ENCODE data around the gene ATXN10.

ATXN10 gene

DNA sequence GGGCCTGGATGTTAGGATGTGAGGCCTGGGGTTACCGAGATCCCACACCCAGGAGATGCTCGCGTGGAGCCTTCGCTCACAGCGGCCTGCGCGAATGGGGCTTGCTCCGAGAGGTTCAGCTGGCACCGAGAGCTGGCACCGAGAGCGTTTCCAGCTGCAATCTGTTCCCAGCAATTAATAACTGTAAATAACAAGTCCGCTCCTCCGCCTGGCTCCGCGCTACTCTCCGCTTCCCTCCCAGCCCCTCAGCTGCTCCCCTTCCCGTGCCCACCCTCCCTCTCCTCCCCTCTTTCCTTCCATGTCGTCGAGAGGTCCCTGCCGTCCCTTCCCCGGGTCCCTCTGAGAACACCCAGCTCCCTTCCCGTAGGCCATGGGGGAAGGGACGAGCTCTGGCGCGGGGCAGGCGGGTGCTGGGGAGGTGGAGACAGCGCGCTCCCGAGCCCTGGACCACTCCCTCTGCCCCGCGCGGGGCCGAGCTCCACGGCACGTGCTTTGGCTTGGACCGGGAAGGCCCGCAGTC lies 194.6 kb downstream of the ATXN10 start:
- H3K27ac ChIP-seq (ENCODE audit: low read length): no peak overlapping the region
- H3K4me3 ChIP-seq (ENCODE audit: low read depth in 1 of 2, low read length in 2 of 2): peak overlapping the region in 1 of 2 donors; percentile 58
- peaks cover 10% of the 10 kb centered on the region for H3K27me3 ChIP-seq (ENCODE audit: low read depth, low read length)
- H3K4me1 ChIP-seq (ENCODE audit: control insufficient read depth in 1 of 2, insufficient read depth in 2 of 2, low read length in 2 of 2): peaks cover 0 to 29% of the 10 kb centered on the region in 2 donors
- peaks cover 0 to 3% of the 10 kb centered on the region in 2 donors for H3K36me3 ChIP-seq (ENCODE audit: control insufficient read depth in 1 of 2, insufficient read depth in 2 of 2, low read length in 2 of 2)
- no peaks in the 10 kb centered on the region for H3K9me3 ChIP-seq (ENCODE audit: control insufficient read depth in 1 of 2, low read length in 2 of 2)

DNA sequence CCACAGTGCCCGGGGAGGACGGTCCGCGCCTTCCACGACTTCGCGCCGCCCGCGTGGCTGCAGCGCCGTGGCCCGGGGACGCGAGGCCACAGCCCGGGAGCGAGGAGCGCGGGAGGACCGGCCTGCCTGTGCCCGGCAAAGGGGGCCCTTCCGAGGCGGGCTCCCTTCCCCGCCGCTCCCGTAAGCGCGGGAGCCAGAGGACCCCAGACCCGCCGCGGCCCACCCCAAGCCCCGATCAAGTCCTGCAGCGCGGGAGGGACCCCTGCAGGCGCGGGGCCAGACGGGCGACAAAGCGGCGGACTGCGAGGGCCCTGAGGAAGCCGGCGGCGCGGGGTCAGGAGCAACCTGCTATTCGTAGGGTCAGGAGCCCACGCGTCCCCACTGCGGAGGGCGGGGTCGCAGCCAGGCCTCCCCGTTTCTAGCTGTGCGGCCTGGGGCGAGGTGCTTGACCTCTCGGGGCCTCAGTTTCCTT lies 195.0 kb downstream of the ATXN10 start:
- Histone ChIP-seq H3K27ac (ENCODE audit: low read length) (no peak overlapping the region), H3K9me3 (ENCODE audit: control insufficient read depth in 1 of 2, low read length in 2 of 2) (no peaks in the 10 kb centered on the region)

DNA sequence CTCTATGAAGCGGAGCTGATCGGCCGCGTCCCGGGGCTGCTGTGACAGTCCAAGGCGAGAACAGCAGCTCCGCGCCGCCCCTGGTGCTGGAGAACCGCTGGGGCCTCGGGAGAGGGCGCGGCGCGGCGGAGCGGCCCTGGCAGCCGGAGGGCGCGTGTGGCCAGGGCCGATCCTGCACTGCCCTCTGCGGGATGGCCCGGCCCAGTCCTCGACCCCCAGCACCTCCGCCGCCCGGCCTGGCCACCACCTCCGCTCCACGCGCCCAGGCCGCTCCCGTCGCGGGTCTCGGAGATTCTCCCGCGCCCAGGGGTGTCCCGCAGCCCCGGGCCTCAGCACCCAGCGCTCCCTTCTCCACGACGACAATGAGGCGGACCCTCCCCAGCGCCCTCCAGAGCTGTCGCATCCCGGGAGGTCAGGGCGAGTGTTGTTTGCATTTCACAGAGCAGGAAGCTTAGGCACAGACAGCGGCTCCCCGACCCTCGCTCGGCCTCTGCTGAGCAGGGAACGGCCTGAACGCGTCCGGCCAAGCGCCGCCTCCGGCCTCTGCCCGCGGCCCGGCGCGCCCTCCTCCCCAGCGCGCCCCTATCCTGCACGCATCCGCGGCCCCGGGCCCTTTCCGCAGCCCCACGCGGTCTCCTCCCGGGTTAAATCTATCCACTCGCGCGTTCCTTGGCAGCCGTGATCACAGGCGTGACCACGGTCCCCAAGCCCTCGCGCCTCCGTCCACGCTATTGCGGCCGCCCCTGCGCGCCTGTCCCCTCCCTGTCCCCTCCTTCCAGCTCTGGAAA lies 195.7 kb downstream of the ATXN10 start:
- Histone ChIP-seq H3K9me3 (ENCODE audit: control insufficient read depth in 1 of 2, low read length in 2 of 2) (peaks cover 0 to 1% of the 10 kb centered on the region in 2 donors), H3K4me1 (ENCODE audit: control insufficient read depth in 1 of 2, insufficient read depth in 2 of 2, low read length in 2 of 2) (peaks cover 0 to 29% of the 10 kb centered on the region in 2 donors), H3K36me3 (ENCODE audit: control insufficient read depth in 1 of 2, insufficient read depth in 2 of 2, low read length in 2 of 2) (peaks cover 0 to 3% of the 10 kb centered on the region in 2 donors), H3K27me3 (ENCODE audit: low read depth, low read length) (peaks cover 10% of the 10 kb centered on the region), H3K4me3 (ENCODE audit: low read depth in 1 of 2, low read length in 2 of 2) (peak overlapping the region in 1 of 2 donors; percentile 58), H3K27ac (ENCODE audit: low read length) (no peak overlapping the region)

More for the DNA sequence above, 195.0 kb downstream of the ATXN10 start:
- H3K27me3 ChIP-seq (ENCODE audit: low read depth, low read length): peaks cover 10% of the 10 kb centered on the region
- peak overlapping the region in 1 of 2 donors; percentile 58 for H3K4me3 ChIP-seq (ENCODE audit: low read depth in 1 of 2, low read length in 2 of 2)
- H3K4me1 ChIP-seq (ENCODE audit: control insufficient read depth in 1 of 2, insufficient read depth in 2 of 2, low read length in 2 of 2): peaks cover 0 to 29% of the 10 kb centered on the region in 2 donors
- peaks cover 0 to 3% of the 10 kb centered on the region in 2 donors for H3K36me3 ChIP-seq (ENCODE audit: control insufficient read depth in 1 of 2, insufficient read depth in 2 of 2, low read length in 2 of 2)

DNA sequence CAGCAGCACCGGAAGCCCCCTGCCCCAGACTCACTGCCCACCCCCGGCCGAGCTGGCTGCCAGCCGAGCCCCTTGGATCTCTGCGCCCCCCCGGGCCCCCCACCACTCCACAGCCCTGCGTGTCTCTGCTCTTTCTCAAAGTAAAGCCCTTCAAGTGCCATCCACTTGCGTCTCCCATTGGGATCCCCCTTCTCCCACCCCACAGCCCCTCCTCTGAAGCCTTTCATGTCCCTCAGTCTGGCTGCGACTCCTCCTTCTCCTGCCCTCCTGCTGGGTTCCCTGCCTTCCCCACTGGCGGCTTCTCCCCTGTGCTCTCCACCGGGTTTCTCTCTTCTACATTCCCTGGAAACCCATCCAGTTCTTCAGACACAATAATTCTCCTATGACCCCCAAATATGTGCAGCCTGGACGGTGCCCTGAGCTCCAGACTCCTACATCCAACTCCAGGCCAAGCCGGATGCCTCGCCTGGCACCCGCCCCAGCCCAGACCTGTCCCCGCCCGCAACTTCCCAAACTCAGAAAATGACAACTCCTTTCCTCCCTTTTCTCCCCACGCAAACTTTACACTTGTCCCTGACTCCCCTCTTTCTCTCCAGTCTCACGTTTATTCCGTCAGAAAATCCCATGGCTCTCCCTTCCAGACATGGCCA lies 196.4 kb downstream of the ATXN10 start:
- peaks cover 5 to 6% of the 10 kb centered on the region in 2 donors for H3K9me3 ChIP-seq (ENCODE audit: control insufficient read depth in 1 of 2, low read length in 2 of 2)
- H3K27ac ChIP-seq (ENCODE audit: low read length): no peak overlapping the region

GRCh38 chr22:45868571-45869339 lies 197.1 kb downstream of the ATXN10 start:
- Histone ChIP-seq H3K4me3 (ENCODE audit: low read depth in 1 of 2, low read length in 2 of 2) (no peak overlapping the region), H3K9me3 (ENCODE audit: control insufficient read depth in 1 of 2, low read length in 2 of 2) (peaks cover 5 to 7% of the 10 kb centered on the region in 2 donors), H3K27ac (ENCODE audit: low read length) (no peak overlapping the region), H3K27me3 (ENCODE audit: low read depth, low read length) (peaks cover 10% of the 10 kb centered on the region), H3K4me1 (ENCODE audit: control insufficient read depth in 1 of 2, insufficient read depth in 2 of 2, low read length in 2 of 2) (peaks cover 0 to 29% of the 10 kb centered on the region in 2 donors), H3K36me3 (ENCODE audit: control insufficient read depth in 1 of 2, insufficient read depth in 2 of 2, low read length in 2 of 2) (peaks cover 0 to 3% of the 10 kb centered on the region in 2 donors)

More for the DNA sequence above, 196.4 kb downstream of the ATXN10 start:
- H3K36me3 ChIP-seq (ENCODE audit: control insufficient read depth in 1 of 2, insufficient read depth in 2 of 2, low read length in 2 of 2): peaks cover 0 to 3% of the 10 kb centered on the region in 2 donors
- H3K4me3 ChIP-seq (ENCODE audit: low read depth in 1 of 2, low read length in 2 of 2): peak overlapping the region in 1 of 2 donors; percentile 58
- peaks cover 10% of the 10 kb centered on the region for H3K27me3 ChIP-seq (ENCODE audit: low read depth, low read length)
- peaks cover 0 to 29% of the 10 kb centered on the region in 2 donors for H3K4me1 ChIP-seq (ENCODE audit: control insufficient read depth in 1 of 2, insufficient read depth in 2 of 2, low read length in 2 of 2)

- H3K4me3 ChIP-seq (ENCODE audit: low read depth in 1 of 2, low read length in 2 of 2): no peak overlapping the region
- peaks cover 0 to 3% of the 10 kb centered on the region in 2 donors for H3K36me3 ChIP-seq (ENCODE audit: control insufficient read depth in 1 of 2, insufficient read depth in 2 of 2, low read length in 2 of 2)
- peaks cover 0 to 23% of the 10 kb centered on the region in 2 donors for H3K4me1 ChIP-seq (ENCODE audit: control insufficient read depth in 1 of 2, insufficient read depth in 2 of 2, low read length in 2 of 2)
- peaks cover 5 to 7% of the 10 kb centered on the region in 2 donors for H3K9me3 ChIP-seq (ENCODE audit: control insufficient read depth in 1 of 2, low read length in 2 of 2)
- H3K27ac ChIP-seq (ENCODE audit: low read length): no peak overlapping the region
- H3K27me3 ChIP-seq (ENCODE audit: low read depth, low read length): peaks cover 10% of the 10 kb centered on the region
Measured at GRCh38 chr22:45869340-45869847, 197.8 kb downstream of the ATXN10 start.

DNA sequence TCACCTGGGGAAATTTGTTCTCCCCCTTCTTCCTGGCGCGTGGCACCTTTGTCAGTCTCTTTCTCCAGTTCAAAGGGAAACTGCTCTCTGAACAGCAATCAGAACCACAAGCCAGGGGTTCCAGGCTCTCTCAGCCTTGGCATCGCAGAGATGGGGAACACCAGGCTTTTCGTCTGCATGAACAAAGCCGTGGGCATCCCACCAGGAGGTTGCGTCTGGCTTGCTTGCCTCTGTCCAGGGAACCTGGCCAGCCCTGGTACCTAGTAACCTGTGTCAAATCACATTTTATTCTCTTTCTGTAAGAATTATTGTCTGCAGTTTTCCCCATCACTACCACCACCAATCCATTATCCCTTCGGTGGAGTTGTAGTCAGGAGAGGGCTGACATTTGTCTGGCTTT lies 198.4 kb downstream of the ATXN10 start:
- no peak overlapping the region for H3K27ac ChIP-seq (ENCODE audit: low read length)
- peaks cover 10% of the 10 kb centered on the region for H3K27me3 ChIP-seq (ENCODE audit: low read depth, low read length)
- H3K4me3 ChIP-seq (ENCODE audit: low read depth in 1 of 2, low read length in 2 of 2): no peak overlapping the region
- H3K36me3 ChIP-seq (ENCODE audit: control insufficient read depth in 1 of 2, insufficient read depth in 2 of 2, low read length in 2 of 2): peaks cover 0 to 3% of the 10 kb centered on the region in 2 donors
- H3K9me3 ChIP-seq (ENCODE audit: control insufficient read depth in 1 of 2, low read length in 2 of 2): peaks cover 5 to 7% of the 10 kb centered on the region in 2 donors
- H3K4me1 ChIP-seq (ENCODE audit: control insufficient read depth in 1 of 2, insufficient read depth in 2 of 2, low read length in 2 of 2): peaks cover 0 to 21% of the 10 kb centered on the region in 2 donors

- Histone ChIP-seq H3K36me3 (ENCODE audit: control insufficient read depth in 1 of 2, insufficient read depth in 2 of 2, low read length in 2 of 2) (peaks cover 0 to 3% of the 10 kb centered on the region in 2 donors), H3K4me3 (ENCODE audit: low read depth in 1 of 2, low read length in 2 of 2) (no peak overlapping the region), H3K4me1 (ENCODE audit: control insufficient read depth in 1 of 2, insufficient read depth in 2 of 2, low read length in 2 of 2) (peaks cover 0 to 14% of the 10 kb centered on the region in 2 donors), H3K27me3 (ENCODE audit: low read depth, low read length) (peaks cover 10% of the 10 kb centered on the region), H3K27ac (ENCODE audit: low read length) (no peak overlapping the region), H3K9me3 (ENCODE audit: control insufficient read depth in 1 of 2, low read length in 2 of 2) (peaks cover 5 to 7% of the 10 kb centered on the region in 2 donors)
Measured at GRCh38 chr22:45871721-45872120, 200.1 kb downstream of the ATXN10 start.

GRCh38 chr22:45872659-45873263 lies 201.1 kb downstream of the ATXN10 start:
- Histone ChIP-seq H3K27ac (ENCODE audit: low read length) (no peak overlapping the region), H3K9me3 (ENCODE audit: control insufficient read depth in 1 of 2, low read length in 2 of 2) (peaks cover 5 to 7% of the 10 kb centered on the region in 2 donors), H3K27me3 (ENCODE audit: low read depth, low read length) (peaks cover 12% of the 10 kb centered on the region), H3K4me1 (ENCODE audit: control insufficient read depth in 1 of 2, insufficient read depth in 2 of 2, low read length in 2 of 2) (peaks cover 0 to 4% of the 10 kb centered on the region in 2 donors), H3K36me3 (ENCODE audit: control insufficient read depth in 1 of 2, insufficient read depth in 2 of 2, low read length in 2 of 2) (peaks cover 0 to 3% of the 10 kb centered on the region in 2 donors), H3K4me3 (ENCODE audit: low read depth in 1 of 2, low read length in 2 of 2) (no peak overlapping the region)

All from muscle layer of duodenum (tissue), 2 donors.